AG04449 (cell line): Measurements from ENCODE around the gene MYOM1.

Experiments
- CTCF ChIA-PET: fragments of 350-600 bp; formaldehyde crosslinking; extraction: SDS; loops from one replicate; lab custom pipeline; 2021; ENCODE audit warnings: antibody characterized with exemption; lab: Yijun Ruan, JAX
- POLR2A ChIA-PET: fragments of 400-600, 350-600 bp; formaldehyde crosslinking; extraction: SDS; loops from one replicate; lab custom pipeline; 2020; ENCODE audit warnings: antibody characterized with exemption, inconsistent platforms; lab: Yijun Ruan, JAX
- DNase-seq: peaks from one replicate; pipeline ENCODE4 v3.0.0-alpha.2; 2010; ENCODE audit warnings: low read depth, low spot score
- H3K4me3 ChIP-seq: 2 replicates; pipeline ENCODE4 v1.5.1; 2011; ENCODE audit warnings: low read depth, mild to moderate bottlenecking, control low read depth, low read length
- CTCF ChIP-seq: IDR thresholded peaks from one replicate; pipeline ENCODE4 v1.5.1; 2011; ENCODE audit warnings: mild to moderate bottlenecking, moderate library complexity, low read length, control low read depth, inconsistent platforms; ENCODE audit not compliant: insufficient read depth; ENCODE audit errors: missing control alignments

Gene MYOM1

DNA sequence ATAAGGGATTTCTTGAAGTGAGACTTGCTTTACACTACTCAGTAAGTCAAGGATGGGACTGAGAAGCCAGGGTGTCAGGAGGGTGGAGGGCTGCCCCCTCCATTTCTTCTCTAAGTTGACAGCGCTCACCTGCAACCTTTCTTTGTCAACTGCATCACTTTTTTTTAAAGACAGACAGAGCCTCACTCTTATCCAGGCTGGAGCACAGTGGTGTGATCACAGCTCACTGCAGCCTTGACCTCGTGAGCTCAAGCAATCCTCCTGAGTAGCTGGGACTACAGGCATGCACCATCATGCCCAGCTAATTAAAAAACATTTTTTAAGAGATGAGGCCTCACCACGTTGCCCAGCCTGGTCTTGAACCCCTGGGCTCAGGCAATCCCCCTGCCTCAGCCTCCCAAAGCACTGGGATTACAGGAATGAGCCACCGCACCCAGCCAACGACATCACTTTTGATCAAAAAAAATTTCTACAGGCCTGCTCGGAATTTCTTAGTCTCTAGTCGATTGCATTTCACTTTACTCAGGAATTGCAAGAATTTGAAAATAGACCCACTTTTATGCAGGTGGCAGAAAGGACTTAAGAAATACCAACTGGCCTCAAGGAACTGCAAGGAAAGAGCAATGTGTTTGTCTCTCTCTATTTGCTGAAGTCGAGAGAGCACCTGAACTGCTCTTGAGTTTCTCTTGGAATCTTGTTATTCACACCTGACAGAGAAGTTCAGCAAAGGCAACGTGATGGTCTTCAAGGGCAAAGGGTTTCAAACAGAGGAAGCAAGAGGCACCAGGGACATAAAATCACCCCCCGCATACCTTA is 101.4 kb downstream of the MYOM1 start:
- CTCF ChIA-PET, result interaction anchor here (1.0 to 2.3 kb wide), 2 partner anchors 8 to 35 kb away, joined by 3 to 5 read pairs; no protein-coding TSS in a partner anchor
- no peak for TF ChIP-seq CTCF
- no peak overlapping the region for H3K4me3 ChIP-seq
- POLR2A ChIA-PET, result no interaction called here
- DNase-seq, result no peak

DNA sequence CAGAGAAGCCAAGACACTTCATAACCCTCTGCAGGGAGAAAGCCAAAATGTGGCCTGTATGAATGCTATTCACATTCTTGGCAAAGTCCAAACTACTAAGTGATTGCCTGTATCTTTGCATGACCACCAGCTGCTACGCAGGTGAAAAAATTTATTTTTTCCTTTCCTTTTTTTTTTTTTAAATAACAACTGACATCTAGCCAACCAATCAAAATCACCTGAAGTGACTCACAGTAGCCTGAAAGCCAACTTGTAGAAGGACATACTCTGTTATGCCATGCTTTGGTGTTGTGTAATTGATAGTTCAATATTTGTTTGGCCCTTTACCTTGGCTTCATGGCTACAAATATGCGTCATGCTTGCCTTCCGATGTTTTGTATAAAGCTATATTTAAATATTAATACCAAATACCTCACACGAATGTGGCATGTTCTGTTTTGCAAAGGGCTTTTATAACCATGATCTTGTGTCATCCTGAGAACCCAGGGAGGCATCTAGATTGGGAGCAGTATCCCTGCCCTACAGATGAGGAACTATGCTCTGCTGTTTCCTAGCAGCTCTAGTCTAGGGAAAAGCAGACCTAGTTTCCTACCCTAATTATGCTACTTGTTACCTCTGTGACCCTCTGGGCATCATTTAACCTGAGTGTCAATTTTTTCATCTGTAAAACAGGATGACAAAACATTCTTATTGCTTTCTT is 102.1 kb downstream of the MYOM1 start:
- POLR2A ChIA-PET, result no interaction called here
- no peak for TF ChIP-seq CTCF
- CTCF ChIA-PET, result interaction anchor here (1.0 to 3.3 kb wide), 5 partner anchors 8 to 38 kb away, joined by 3 to 24 read pairs (median 5); no protein-coding TSS in a partner anchor
- no peak for DNase-seq
- H3K4me3 ChIP-seq, result no peak overlapping the region

GRCh38 chr18:3115447-3116030 is 104.2 kb downstream of the MYOM1 start:
- ChIA-PET CTCF (interaction anchor here (1.0 to 3.3 kb wide), 3 partner anchors 13 to 131 kb away, joined by 3 to 24 read pairs (median 3); no protein-coding TSS in a partner anchor), POLR2A (no interaction called here)
- no peak for TF ChIP-seq CTCF
- DNase-seq, result no peak
- H3K4me3 ChIP-seq, result no peak overlapping the region

DNA sequence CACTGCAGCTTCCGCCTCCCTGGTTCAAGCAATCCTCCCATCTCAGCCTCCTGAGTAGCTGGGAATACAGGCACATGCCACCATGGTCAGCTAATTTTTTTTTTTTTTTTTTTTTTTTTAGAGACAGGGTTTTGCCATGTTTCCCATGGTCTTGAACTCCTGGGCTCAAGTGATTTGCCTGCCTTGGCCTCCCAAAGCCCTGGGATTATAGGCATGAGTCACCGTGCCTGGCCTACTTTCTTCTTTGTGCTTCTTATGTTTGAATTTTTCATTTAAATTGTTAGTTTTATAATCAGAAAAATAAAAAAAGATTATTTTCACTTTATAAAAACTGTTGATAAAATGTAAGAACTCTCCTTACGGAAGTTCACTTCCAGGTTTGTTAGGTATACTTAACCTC is 105.3 kb downstream of the MYOM1 start:
- POLR2A ChIA-PET, result no interaction called here
- no peak for DNase-seq
- CTCF ChIA-PET, result interaction anchor here (1.0 to 3.3 kb wide), 2 partner anchors 14 to 132 kb away, joined by 3 to 24 read pairs; no protein-coding TSS in a partner anchor
- no peak for TF ChIP-seq CTCF
- no peak overlapping the region for H3K4me3 ChIP-seq

GRCh38 chr18:3114026-3114425 is 105.7 kb downstream of the MYOM1 start:
- TF ChIP-seq CTCF, result no peak
- CTCF ChIA-PET, result no interaction called here
- POLR2A ChIA-PET, result no interaction called here
- H3K4me3 ChIP-seq, result no peak overlapping the region
- DNase-seq, result no peak
